Measurements from ENCODE around the gene RNLS. TPM values are rescaled to one million over a fixed set of nuclear protein-coding genes. Genes with fewer than 3 reads are reported as not detected.
A peak's percentile ranks its signal among the peaks of the same experiment; 100 is the strongest.

RNLS gene
- total RNA-seq, 1 donor from 2014 or later, result 13.3 TPM

GRCh38 chr10:88319960-88320517, 263.1 kb downstream of the RNLS start:
- H3K27me3 ChIP-seq, result no peaks in the 10 kb centered on the region

GRCh38 chr10:88318803-88319202, 264.3 kb downstream of the RNLS start:
- Histone ChIP-seq H3K4me3 (no peak overlapping the region), H3K4me1 (peaks cover 13% of the 10 kb centered on the region), H3K27ac (no peak overlapping the region), H3K9me3 (peaks cover 3% of the 10 kb centered on the region), H3K36me3 (no peaks in the 10 kb centered on the region), H3K27me3 (no peaks in the 10 kb centered on the region)
- intact Hi-C loops (cut with DNase I), result no loop called here
- no peak for TF ChIP-seq CTCF (IDR thresholded peaks at IDR 0.05)
- no peak for TF ChIP-seq POLR2AphosphoS5 (IDR thresholded peaks at IDR 0.05; ENCODE audit: insufficient read depth in 1 of 2, low read depth in 1 of 2)
- TF ChIP-seq POLR2A (IDR thresholded peaks at IDR 0.05), result no peak
- no peak for DNase-seq (ENCODE audit: extremely low spot score in 2 of 2)

More at GRCh38 chr10:88319960-88320517, 263.1 kb downstream of the RNLS start:
- TF ChIP-seq CTCF (IDR thresholded peaks at IDR 0.05), result no peak
- TF ChIP-seq POLR2AphosphoS5 (IDR thresholded peaks at IDR 0.05; ENCODE audit: insufficient read depth in 1 of 2, low read depth in 1 of 2), result no peak
- TF ChIP-seq POLR2A (IDR thresholded peaks at IDR 0.05), result no peak
- H3K4me1 ChIP-seq, result peaks cover 13% of the 10 kb centered on the region
- no peaks in the 10 kb centered on the region for H3K36me3 ChIP-seq
- no peak for DNase-seq (ENCODE audit: extremely low spot score in 2 of 2)
- intact Hi-C loops (cut with DNase I), result no loop called here
- H3K9me3 ChIP-seq, result peaks cover 3% of the 10 kb centered on the region
- H3K4me3 ChIP-seq, result no peak overlapping the region
- no peak overlapping the region for H3K27ac ChIP-seq

GRCh38 chr10:88317099-88317498, 266.0 kb downstream of the RNLS start:
- TF ChIP-seq POLR2AphosphoS5 (IDR thresholded peaks at IDR 0.05; ENCODE audit: insufficient read depth in 1 of 2, low read depth in 1 of 2), result no peak
- no peak for TF ChIP-seq POLR2A (IDR thresholded peaks at IDR 0.05)
- TF ChIP-seq CTCF (IDR thresholded peaks at IDR 0.05), result no peak
- Histone ChIP-seq H3K4me1 (peaks cover 13% of the 10 kb centered on the region), H3K4me3 (no peak overlapping the region), H3K27ac (peak overlapping the region; percentile 50), H3K36me3 (no peaks in the 10 kb centered on the region), H3K9me3 (peaks cover 3% of the 10 kb centered on the region), H3K27me3 (no peaks in the 10 kb centered on the region)
- no peak for DNase-seq (ENCODE audit: extremely low spot score in 2 of 2)
- intact Hi-C loops (cut with DNase I), result no loop called here

GRCh38 chr10:88316292-88316861, 266.7 kb downstream of the RNLS start:
- Histone ChIP-seq H3K27me3 (no peaks in the 10 kb centered on the region), H3K9me3 (peaks cover 3% of the 10 kb centered on the region), H3K4me3 (no peak overlapping the region), H3K4me1 (peaks cover 13% of the 10 kb centered on the region), H3K27ac (peak overlapping the region; percentile 58), H3K36me3 (no peaks in the 10 kb centered on the region)
- TF ChIP-seq CTCF (IDR thresholded peaks at IDR 0.05) (no peak), POLR2A (IDR thresholded peaks at IDR 0.05) (no peak), POLR2AphosphoS5 (IDR thresholded peaks at IDR 0.05; ENCODE audit: insufficient read depth in 1 of 2, low read depth in 1 of 2) (no peak)
- no peak for DNase-seq (ENCODE audit: extremely low spot score in 2 of 2)
- intact Hi-C loops (cut with DNase I), result no loop called here

- TF ChIP-seq POLR2A (IDR thresholded peaks at IDR 0.05) (no peak), POLR2AphosphoS5 (IDR thresholded peaks at IDR 0.05; ENCODE audit: insufficient read depth in 1 of 2, low read depth in 1 of 2) (peak in 1 of 2 donors; percentile 18), CTCF (IDR thresholded peaks at IDR 0.05) (no peak)
- intact Hi-C loops (cut with DNase I), result no loop called here
- H3K4me3 ChIP-seq, result no peak overlapping the region
- H3K4me1 ChIP-seq, result peaks cover 13% of the 10 kb centered on the region
- no peaks in the 10 kb centered on the region for H3K36me3 ChIP-seq
- peaks cover 3% of the 10 kb centered on the region for H3K9me3 ChIP-seq
- H3K27me3 ChIP-seq, result no peaks in the 10 kb centered on the region
- DNase-seq (ENCODE audit: extremely low spot score in 2 of 2), result no peak
- H3K27ac ChIP-seq, result peak overlapping the region; percentile 58
These were observed 267.4 kb downstream of the RNLS start for GRCh38 chr10:88315755-88316154.

Measured in vagina (tissue), 2 donors.